GM21737 (cell line): Measurements from ENCODE around the gene MICAL3.

Experiments used
- ATAC-seq: cut with Tn5 transposase; IDR thresholded peaks from one replicate; pipeline ENCODE4 v1.9.1; 2021; ENCODE audit warnings: mild to moderate bottlenecking, moderate library complexity; ENCODE audit not compliant: unreplicated experiment

MICAL3 gene

DNA sequence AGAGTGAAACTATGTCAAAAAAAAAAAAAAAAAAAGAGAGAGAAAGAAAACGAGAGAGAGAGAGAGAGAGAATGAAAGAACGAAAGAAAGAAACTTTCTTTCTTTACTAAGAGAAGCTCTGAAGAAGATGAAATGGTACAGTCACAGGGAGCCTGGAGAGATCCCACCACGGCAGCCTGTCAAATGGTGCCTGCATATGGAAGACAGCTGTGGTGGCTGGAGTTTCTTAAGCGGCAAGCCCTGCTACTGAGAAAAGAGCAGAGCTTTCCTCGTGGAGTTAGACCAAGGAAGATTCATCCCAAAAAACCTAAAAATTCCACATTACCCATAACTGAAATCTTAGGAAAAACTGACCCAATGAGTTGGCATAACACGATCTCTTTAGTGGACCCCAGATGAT, 66.7 kb downstream of the MICAL3 start:
- ATAC-seq = no peak

DNA sequence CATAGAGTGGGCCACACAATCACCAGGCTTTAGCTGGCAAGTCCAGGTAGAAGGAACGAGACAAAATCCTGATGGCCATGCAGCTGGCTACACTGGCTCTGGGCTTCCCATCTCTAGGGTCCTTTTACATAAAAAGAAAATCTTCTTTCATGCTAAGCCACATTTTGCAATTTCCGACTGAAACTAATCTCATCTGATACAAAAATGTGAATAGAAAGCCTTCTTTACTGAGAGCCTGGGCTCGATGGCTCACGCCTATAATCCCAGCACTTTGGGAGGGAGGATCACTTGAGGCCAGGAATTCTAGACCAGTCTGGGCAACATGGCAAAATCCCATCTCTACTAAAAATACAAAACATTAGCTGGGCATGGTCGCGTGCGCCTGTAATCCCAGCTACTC, 67.2 kb downstream of the MICAL3 start:
- ATAC-seq = no peak

DNA sequence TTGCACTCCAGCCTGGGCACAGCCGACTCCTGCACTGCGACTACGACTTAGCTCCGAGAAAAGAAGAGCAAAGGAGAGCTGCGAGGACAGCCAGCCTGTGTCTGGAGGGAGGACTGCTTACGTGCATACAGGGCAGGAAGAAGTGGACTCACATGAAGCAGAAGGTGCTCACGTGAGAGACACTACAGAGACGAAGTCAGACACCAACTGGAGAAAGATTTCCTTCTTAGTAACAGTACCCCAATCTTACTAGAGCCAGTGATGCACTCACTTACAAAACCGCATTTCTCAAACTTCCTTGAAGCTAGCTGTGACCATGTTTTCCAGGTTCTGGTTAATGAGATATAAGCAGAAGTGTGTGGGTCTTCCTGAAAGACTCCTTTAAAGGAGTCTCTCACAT, 67.7 kb downstream of the MICAL3 start:
- ATAC-seq = no peak

DNA sequence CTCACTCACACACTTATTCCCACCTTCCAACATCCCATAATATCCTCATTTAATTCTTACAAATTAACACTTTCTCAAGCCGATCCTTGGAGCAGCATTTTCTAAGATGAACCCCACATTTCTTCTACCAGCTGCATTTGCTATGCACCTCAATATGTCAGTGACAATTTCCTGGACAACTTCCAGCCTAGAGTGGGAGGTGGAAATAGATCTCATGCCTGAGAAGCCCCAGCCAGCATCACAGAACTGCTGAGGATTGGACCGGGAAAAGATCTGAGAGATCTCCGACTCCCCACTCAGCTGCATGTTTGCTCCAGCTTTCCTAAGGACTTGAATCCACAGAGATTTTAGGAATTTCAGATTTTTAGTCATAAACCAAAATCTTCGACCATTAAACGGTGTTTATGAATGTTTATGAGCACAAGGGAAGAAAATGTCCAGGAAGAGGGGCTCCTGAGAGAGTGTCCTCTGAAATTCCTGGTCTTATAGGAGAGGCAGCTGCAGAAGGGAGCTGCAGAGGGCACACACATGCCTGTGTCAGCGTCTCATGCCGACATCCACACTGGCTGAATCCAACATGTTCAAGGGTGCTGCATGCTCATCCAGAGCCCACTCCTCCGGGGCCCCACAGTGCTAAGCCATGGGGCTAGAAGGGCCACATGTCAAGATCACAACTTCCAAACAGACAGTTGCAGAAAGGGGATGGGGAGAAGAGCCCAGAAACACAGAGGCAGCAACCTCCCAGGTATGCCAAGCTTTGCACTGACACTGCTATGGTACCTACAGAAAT, 68.6 kb downstream of the MICAL3 start:
- ATAC-seq = no peak

DNA sequence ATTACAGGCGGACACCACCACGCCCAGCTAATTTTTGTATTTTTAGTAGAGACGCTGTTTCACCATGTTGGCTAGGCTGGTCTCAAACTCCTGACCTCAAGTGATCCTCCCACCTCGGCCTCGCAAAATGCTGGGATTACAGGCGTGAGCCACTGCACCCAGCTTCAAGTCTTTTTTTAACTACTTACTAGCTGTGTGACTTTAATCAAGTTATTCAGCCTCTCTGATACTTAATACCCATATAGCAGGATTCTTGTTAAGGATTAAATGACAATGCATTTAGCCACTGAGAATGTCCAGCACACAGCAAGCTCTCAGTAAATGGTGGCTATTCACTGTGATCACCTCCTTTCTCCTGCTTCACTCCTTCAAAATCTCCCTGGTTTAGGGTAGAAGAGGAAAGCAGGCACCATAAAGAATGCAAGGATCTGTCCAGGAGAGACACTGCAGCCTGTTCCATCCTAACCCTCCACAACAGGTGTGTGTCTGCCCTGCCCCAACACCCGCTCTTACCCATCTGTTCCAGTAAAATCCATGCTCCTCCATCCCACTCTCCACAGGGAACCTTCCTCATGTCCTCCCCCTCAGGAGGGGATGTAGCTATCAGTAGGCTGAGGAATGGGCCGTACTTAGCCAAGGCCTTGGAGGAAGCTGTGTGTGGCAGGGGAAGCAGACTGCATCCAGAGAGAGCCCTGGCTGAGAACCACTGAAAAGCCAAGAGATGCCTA, 69.3 kb downstream of the MICAL3 start:
- ATAC-seq = no peak

GRCh38 chr22:17954200-17954859, 70.0 kb downstream of the MICAL3 start:
- ATAC-seq = no peak

- ATAC-seq = no peak
Measured at GRCh38 chr22:17953147-17953546, 71.2 kb downstream of the MICAL3 start.

- no peak for ATAC-seq
Measured at GRCh38 chr22:17952273-17952801, 72.0 kb downstream of the MICAL3 start.

DNA sequence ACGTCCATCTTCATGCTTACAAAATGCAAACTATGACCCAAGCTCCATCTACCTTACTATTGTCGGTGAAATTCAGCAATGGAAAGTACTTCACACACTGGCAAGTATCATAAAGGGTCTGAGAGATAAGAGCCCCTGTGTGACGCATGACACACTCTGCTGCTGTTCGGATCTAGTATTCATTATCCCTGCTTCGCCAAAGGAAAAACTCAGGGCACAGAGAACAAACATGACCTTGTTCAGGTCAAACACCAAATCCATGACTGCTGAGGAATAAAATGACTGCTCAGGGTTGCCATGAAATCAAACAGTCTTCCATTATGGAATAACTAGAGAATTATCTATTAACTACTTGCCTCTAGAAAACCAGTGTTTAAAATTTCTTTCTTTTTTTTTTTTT, 73.0 kb downstream of the MICAL3 start:
- no peak for ATAC-seq

- ATAC-seq = no peak
Measured at GRCh38 chr22:17950651-17951214, 73.6 kb downstream of the MICAL3 start.

GRCh38 chr22:17949642-17950473, 74.5 kb downstream of the MICAL3 start:
- ATAC-seq = no peak

GRCh38 chr22:17948101-17948500, 76.3 kb downstream of the MICAL3 start:
- ATAC-seq = no peak

GRCh38 chr22:17946662-17947367, 77.5 kb downstream of the MICAL3 start:
- ATAC-seq = no peak

- no peak for ATAC-seq
Measured at GRCh38 chr22:17945888-17946648, 78.3 kb downstream of the MICAL3 start.

DNA sequence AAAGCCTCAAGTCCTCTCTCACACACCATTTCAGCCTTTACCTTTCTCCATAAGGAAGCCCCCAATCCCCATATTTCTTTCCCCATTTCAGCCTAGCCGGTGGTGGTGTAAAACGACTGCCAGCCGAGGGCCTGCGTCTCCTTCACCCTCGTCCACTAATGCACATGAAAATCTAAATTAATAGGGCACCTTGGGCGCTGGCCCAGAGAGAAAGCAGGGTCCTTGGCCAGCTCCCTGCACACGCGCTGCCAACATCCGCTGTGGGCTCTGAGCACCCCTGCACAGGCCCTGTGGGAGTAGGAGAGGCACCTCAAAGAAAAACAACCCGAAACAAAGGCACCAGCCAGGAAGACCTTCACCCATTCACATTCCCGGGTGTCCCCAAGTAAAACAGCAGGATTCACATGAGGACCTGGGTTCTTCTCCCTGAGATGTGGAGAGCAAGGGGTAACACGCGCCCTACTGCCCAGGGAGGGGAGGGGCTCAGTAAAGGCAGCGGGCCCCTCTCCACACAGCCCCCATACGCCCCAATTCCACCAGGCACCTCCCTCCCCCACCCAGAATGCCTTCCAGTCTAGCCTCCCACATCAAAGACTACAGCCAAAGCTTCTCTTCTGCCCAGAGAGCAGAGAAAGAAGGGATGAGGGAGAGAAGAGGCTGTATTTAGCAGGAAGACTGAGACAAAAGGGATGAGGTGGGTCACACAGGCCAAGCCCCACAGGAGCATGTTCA, 79.0 kb downstream of the MICAL3 start:
- no peak for ATAC-seq

GRCh38 chr22:17944256-17944655, 80.1 kb downstream of the MICAL3 start:
- no peak for ATAC-seq

DNA sequence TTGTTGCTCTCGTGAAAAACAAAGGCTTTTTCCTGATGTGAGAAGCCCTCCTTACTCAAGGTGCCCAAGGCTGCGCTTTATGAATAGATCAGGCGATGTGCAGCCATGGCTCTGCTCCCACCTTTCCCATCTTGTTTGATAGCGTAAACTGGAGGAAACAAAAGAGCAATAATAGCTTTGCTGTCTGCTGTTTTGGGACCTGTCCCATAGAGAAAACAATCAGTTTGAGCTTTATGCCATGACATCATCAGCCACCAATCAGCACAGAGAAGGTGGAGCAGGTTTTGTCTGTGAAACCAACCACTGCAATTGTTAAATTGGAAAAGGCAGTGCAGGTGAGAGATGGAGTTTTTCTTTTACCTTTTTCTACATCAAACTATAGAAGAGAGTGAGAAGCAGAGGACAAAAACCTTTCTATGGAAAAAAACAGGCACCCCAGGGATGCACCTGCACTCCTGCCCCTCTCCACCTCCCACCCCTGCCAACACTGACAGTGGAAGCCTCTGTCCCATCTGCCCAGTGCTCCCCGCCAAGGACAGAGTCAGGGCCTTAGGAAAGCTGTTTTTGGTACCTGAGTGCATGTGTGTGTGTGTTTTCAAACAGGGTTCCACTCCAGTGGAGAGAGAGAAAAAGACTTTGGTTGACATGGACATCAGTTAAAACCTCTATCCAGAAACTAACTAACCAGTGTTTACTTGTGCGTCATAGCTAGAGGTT, 80.7 kb downstream of the MICAL3 start:
- ATAC-seq = no peak

- ATAC-seq = no peak
Measured at GRCh38 chr22:17942721-17943120, 81.6 kb downstream of the MICAL3 start.
